Endothelial cell (in vitro differentiated cells): ENCODE measurements around the gene LINC00632. TPM values are rescaled to one million over a fixed set of nuclear protein-coding genes. Genes with fewer than 3 reads are reported as not detected.
"Not testable (repeated sequence)": the region's sequence is repeated elsewhere in the genome, so short reads cannot be mapped to it uniquely, and the experiment has no call there.

Experiments used
- DNase-seq: peaks from one replicate; pipeline ENCODE4 v3.0.0; 2021; ENCODE audit warnings: low spot score
- H3K27ac Mint-ChIP-seq: one replicate; pipeline ENCODE4 v1.8.0; 2021; ENCODE audit warnings: mixed read lengths, inconsistent platforms; ENCODE audit not compliant: unreplicated experiment
- H3K27me3 Mint-ChIP-seq: one replicate; pipeline ENCODE4 v1.8.0; 2021; ENCODE audit warnings: mild to moderate bottlenecking, moderate library complexity, mixed read lengths, inconsistent platforms; ENCODE audit not compliant: unreplicated experiment
- H3K36me3 Mint-ChIP-seq: one replicate; pipeline ENCODE4 v1.8.0; 2021; ENCODE audit warnings: mild to moderate bottlenecking, low read depth, mixed read lengths, inconsistent platforms; ENCODE audit not compliant: unreplicated experiment
- H3K4me1 Mint-ChIP-seq: one replicate; pipeline ENCODE4 v1.8.0; 2021; ENCODE audit warnings: mild to moderate bottlenecking, mixed read lengths, inconsistent platforms; ENCODE audit not compliant: unreplicated experiment
- H3K4me3 Mint-ChIP-seq: one replicate; pipeline ENCODE4 v1.8.0; 2021; ENCODE audit warnings: mild to moderate bottlenecking, mixed read lengths, inconsistent platforms; ENCODE audit not compliant: unreplicated experiment
- H3K9me3 Mint-ChIP-seq: one replicate; pipeline ENCODE4 v1.8.0; 2021; ENCODE audit warnings: mixed read lengths, inconsistent platforms; ENCODE audit not compliant: unreplicated experiment
- CTCF ChIP-seq: fragments of 200-600 bp; sonication (generic); IDR thresholded peaks from one replicate; pipeline ENCODE4 v1.5.0; 2021; ENCODE audit warnings: antibody characterized with exemption; ENCODE audit not compliant: unreplicated experiment
- total RNA-seq: library from RNA; stranded (reverse); fragmentation: NEBNext Ultra II Directional; extraction: Animal tissue kit (Norgen Biotek cat#: 25700); gene quantifications from one replicate; pipeline ENCODE4 v1.2.1, GENCODE V29; 2021; ENCODE audit not compliant: unreplicated experiment

The LINC00632 gene
- total RNA-seq, 1 donor from 2014 or later, result 142 TPM

- no peak for DNase-seq
- no peaks in the 10 kb centered on the region for H3K9me3 Mint-ChIP-seq
- H3K4me3 Mint-ChIP-seq, result no peak overlapping the region
- H3K36me3 Mint-ChIP-seq, result no peaks in the 10 kb centered on the region
- no peaks in the 10 kb centered on the region for H3K4me1 Mint-ChIP-seq
- TF ChIP-seq CTCF, result no peak
- no peaks in the 10 kb centered on the region for H3K27me3 Mint-ChIP-seq
- H3K27ac Mint-ChIP-seq, result no peak overlapping the region
Measured at GRCh38 chrX:140687706-140688105, 21.9 kb upstream of the LINC00632 start.

- H3K9me3 Mint-ChIP-seq, H3K4me1 Mint-ChIP-seq, H3K4me3 Mint-ChIP-seq, H3K36me3 Mint-ChIP-seq, DNase-seq, H3K27me3 Mint-ChIP-seq, H3K27ac Mint-ChIP-seq: not testable (repeated sequence)
Measured at GRCh38 chrX:140691596-140691995, 18.0 kb upstream of the LINC00632 start.

GRCh38 chrX:140697618-140698017 lies 11.9 kb upstream of the LINC00632 start:
- Mint-ChIP-seq H3K27ac (no peak overlapping the region), H3K27me3 (no peaks in the 10 kb centered on the region), H3K9me3 (no peaks in the 10 kb centered on the region), H3K4me3 (no peak overlapping the region), H3K4me1 (no peaks in the 10 kb centered on the region), H3K36me3 (no peaks in the 10 kb centered on the region)
- no peak for TF ChIP-seq CTCF
- DNase-seq, result no peak

GRCh38 chrX:140701480-140701879 lies 8.1 kb upstream of the LINC00632 start:
- TF ChIP-seq CTCF, result peak; percentile 26

GRCh38 chrX:140710710-140711109 lies 1.2 kb downstream of the LINC00632 start:
- Mint-ChIP-seq H3K36me3 (no peaks in the 10 kb centered on the region), H3K27me3 (peaks cover 2% of the 10 kb centered on the region), H3K4me1 (no peaks in the 10 kb centered on the region), H3K27ac (no peak overlapping the region), H3K4me3 (no peak overlapping the region), H3K9me3 (no peaks in the 10 kb centered on the region)
- no peak for DNase-seq
- TF ChIP-seq CTCF, result no peak

More at GRCh38 chrX:140701480-140701879, 8.1 kb upstream of the LINC00632 start:
- no peak overlapping the region for H3K4me3 Mint-ChIP-seq
- no peak overlapping the region for H3K27ac Mint-ChIP-seq
- no peaks in the 10 kb centered on the region for H3K4me1 Mint-ChIP-seq
- no peaks in the 10 kb centered on the region for H3K27me3 Mint-ChIP-seq
- no peaks in the 10 kb centered on the region for H3K9me3 Mint-ChIP-seq
- no peak for DNase-seq
- no peaks in the 10 kb centered on the region for H3K36me3 Mint-ChIP-seq

GRCh38 chrX:140711894-140712293 lies 2.3 kb downstream of the LINC00632 start:
- Mint-ChIP-seq H3K36me3 (no peaks in the 10 kb centered on the region), H3K27ac (no peak overlapping the region), H3K9me3 (no peaks in the 10 kb centered on the region), H3K4me1 (no peaks in the 10 kb centered on the region), H3K27me3 (peaks cover 2% of the 10 kb centered on the region), H3K4me3 (no peak overlapping the region)
- TF ChIP-seq CTCF, result no peak
- DNase-seq, result no peak
